Naive thymus-derived CD8-positive, alpha-beta T cell (primary cell): Measurements from ENCODE around the gene OLAH. TPM values are rescaled to one million over a fixed set of nuclear protein-coding genes. Genes with fewer than 3 reads are reported as not detected.
"Not testable (repeated sequence)": the region's sequence is repeated elsewhere in the genome, so short reads cannot be mapped to it uniquely, and the experiment has no call there.

ENCODE experiments used
- ATAC-seq, 2 donors: fragments of 150-1000 bp; cut with Tn5 transposase in 1 of 2; sonication (Bioruptor Pico), chemical (Tn5 transposase) in 1 of 2; 1 replicate in 1 of 2; 2 replicates in 1 of 2; pipeline ENCODE4 v1.10.0; 2021; ENCODE audit warnings: mild to moderate bottlenecking in 2 of 2, moderate library complexity in 2 of 2
- POLR2A ChIA-PET: fragments of 350-600 bp; sonication (Branson Sonifier 250); formaldehyde crosslinking; loops from one replicate; lab custom pipeline; 2021; ENCODE audit warnings: antibody characterized with exemption; lab: Charles Lee
- DNase-seq, 10 donors: peaks; one replicate each; pipeline versions ENCODE4 v3.0.0 to v3.0.0-alpha.2; 2020 to 2022
- H3K27ac Mint-ChIP-seq, 10 donors: one replicate each; pipeline ENCODE4 v1.8.0; 2020 to 2022; ENCODE audit warnings: mild to moderate bottlenecking in 10 of 10, mixed read lengths in 10 of 10, moderate library complexity in 4 of 10, inconsistent platforms in 1 of 10
- H3K27me3 Mint-ChIP-seq, 5 donors: one replicate each; pipeline ENCODE4 v1.8.0; 2021 to 2022; ENCODE audit warnings: mixed read lengths in 5 of 5
- H3K36me3 Mint-ChIP-seq, 3 donors: one replicate each; pipeline ENCODE4 v1.8.0; 2020 to 2022; ENCODE audit warnings: mixed read lengths in 3 of 3, mild to moderate bottlenecking in 2 of 3, inconsistent platforms in 1 of 3
- H3K4me1 Mint-ChIP-seq, 4 donors: one replicate each; pipeline ENCODE4 v1.8.0; 2021 to 2022; ENCODE audit warnings: mixed read lengths in 4 of 4
- H3K4me3 Mint-ChIP-seq, 10 donors: one replicate each; pipeline ENCODE4 v1.8.0; 2020 to 2022; ENCODE audit warnings: mild to moderate bottlenecking in 10 of 10, mixed read lengths in 10 of 10, moderate library complexity in 6 of 10, inconsistent platforms in 1 of 10
- H3K9me3 Mint-ChIP-seq, 9 donors: one replicate each; pipeline ENCODE4 v1.8.0; 2020 to 2022; ENCODE audit warnings: mixed read lengths in 9 of 9, mild to moderate bottlenecking in 3 of 9, inconsistent platforms in 1 of 9, moderate library complexity in 1 of 9
- polyA plus RNA-seq, 3 donors: library from polyadenylated mRNA; unstranded; fragments of 300-500 nt; fragmentation: Illumina TruSeq; gene quantifications; one replicate each; pipeline ENCODE4 v1.2.3, GENCODE V29; 2021
- total RNA-seq, 8 experiments: library from RNA in 2 of 8; stranded (reverse) in 2 of 8; gene quantifications; one replicate each; pipeline ENCODE4 v1.2.3 and lab custom pipeline; 2021 to 2026

OLAH gene
- total RNA-seq (not detected), polyA plus RNA-seq (not detected), total RNA-seq (lab: John Stamatoyannopoulos, UW) (0 to 0.06 (median 0) reads per million in 6 experiments)

DNA sequence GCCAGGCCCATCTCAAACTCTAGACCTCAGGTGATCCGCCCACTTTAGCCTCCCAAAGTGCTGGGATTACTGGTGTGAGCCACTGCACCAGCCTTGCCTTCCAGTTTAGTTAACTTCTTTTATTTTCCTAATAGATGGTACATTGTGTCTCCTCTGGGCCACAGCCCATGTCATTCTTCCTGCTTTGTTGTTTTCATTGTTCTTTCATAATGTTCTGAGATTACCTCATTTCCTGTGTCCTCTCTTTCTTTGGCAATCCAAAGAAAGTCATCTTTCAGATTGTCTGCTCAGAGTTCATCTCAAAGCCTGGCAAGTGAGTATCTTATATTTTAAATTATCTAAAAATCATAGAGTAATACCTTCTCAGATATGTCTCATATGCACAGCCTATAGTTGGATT lies at the start of gene OLAH:
Gene OLAH, plus strand, starts transcription at position 270 of the 400 bp plus-strand sequence. CDS start 3,346 bp downstream, outside the sequence.
- Mint-ChIP-seq H3K27me3 (no peaks in the 10 kb centered on the region), H3K4me1 (peaks cover 2 to 7% (median 2%) of the 10 kb centered on the region in 4 donors), H3K4me3 (no peak within 1 kb of the TSS), H3K27ac (peak within 1 kb of the TSS in 2 of 10 donors; percentile 3 to 51), H3K36me3 (peaks cover 0 to 5% (median 0%) of the 10 kb centered on the region in 3 donors), H3K9me3 (peaks cover 0 to 10% (median 0%) of the 10 kb centered on the region in 9 donors)
- DNase-seq (peak in 2 of 10 donors; percentile 3 to 6), ATAC-seq (peak in 1 of 2 donors; percentile 51)
- POLR2A ChIA-PET = no interaction called here

DNA sequence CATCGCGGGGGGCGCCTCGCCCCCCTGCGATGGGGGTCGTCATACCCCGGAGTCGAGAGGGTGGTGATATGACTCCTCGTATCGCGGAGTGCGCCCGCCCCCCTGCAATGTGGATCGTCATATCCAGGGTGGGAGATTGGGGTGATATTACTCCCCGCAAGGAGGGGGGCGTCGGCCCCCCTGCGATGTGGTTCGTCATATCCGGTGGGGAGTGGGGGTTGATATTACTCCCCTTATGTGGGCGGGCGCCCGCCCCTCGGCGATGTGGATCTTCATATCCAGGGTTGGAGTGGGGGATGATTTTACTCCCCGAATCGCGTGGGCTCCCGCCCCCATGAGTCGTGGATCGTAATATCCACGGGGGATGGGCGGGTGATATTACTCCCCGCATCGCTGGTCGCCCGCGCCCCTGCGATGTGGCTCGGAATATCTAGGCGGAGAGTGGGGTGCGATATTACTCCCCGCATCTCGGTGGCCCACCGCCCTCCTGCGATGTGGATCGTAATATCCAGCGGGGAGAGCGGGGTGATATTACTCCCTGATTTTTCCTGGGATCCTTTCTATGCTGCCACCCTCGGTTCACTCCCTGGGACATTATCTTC lies 47.7 kb upstream of the OLAH start:
- Mint-ChIP-seq H3K9me3 (peaks cover 0 to 9% (median 0%) of the 10 kb centered on the region in 9 donors), H3K27ac (no peak overlapping the region), H3K36me3 (no peaks in the 10 kb centered on the region), H3K4me1 (peaks cover 0 to 4% (median 0%) of the 10 kb centered on the region in 4 donors), H3K4me3 (peak overlapping the region in 3 of 10 donors; percentile 36 to 51 (median 43)), H3K27me3 (peaks cover 0 to 5% (median 4%) of the 10 kb centered on the region in 5 donors)
- no peak for DNase-seq
- no peak for ATAC-seq
- POLR2A ChIA-PET = no interaction called here

DNA sequence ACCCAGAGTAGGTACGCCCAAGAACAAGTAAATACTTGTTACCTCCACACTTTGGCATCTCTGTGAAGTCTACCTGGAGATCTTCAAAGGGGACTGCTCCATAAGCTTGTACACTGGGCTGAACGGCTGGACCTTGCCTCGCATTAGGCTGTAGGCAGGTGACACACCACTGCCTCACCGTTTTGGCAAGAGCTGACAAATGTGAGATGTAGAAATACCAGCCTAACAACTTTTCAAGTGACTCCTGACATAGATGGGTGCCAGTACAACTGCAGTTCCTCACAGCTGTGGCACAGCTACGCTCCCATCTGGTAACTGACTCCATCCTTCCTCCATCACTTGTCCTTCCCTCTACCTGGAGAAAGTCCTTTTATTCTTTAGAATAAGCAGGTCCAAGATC lies 30.2 kb upstream of the OLAH start:
- H3K27me3 Mint-ChIP-seq, H3K36me3 Mint-ChIP-seq, DNase-seq, ATAC-seq, H3K27ac Mint-ChIP-seq, H3K9me3 Mint-ChIP-seq, H3K4me3 Mint-ChIP-seq, POLR2A ChIA-PET, H3K4me1 Mint-ChIP-seq: not testable (repeated sequence)

DNA sequence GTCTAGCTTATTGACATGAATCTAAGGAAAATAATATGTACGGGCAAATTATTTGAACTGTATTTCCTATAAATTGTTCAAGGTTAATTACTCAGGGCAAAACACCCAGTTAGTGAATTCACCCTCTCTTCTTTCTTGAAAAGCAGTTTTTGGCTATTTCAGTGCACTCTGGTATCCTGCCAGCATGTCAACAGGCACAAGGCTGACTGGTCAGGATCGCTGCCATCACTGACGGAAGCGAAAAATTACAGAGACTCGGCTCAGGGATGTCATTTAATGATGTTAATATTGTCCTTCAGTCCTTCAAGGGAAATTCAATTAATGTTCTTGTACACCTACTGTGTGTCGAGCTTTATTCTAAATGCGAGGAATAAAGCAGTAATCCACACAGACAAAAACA lies 28.3 kb upstream of the OLAH start:
- POLR2A ChIA-PET = no interaction called here
- ATAC-seq (no peak), DNase-seq (no peak)
- Mint-ChIP-seq H3K27ac (no peak overlapping the region), H3K36me3 (no peaks in the 10 kb centered on the region), H3K4me3 (no peak overlapping the region), H3K27me3 (peaks cover 0 to 9% (median 4%) of the 10 kb centered on the region in 5 donors), H3K4me1 (no peaks in the 10 kb centered on the region), H3K9me3 (no peaks in the 10 kb centered on the region)

DNA sequence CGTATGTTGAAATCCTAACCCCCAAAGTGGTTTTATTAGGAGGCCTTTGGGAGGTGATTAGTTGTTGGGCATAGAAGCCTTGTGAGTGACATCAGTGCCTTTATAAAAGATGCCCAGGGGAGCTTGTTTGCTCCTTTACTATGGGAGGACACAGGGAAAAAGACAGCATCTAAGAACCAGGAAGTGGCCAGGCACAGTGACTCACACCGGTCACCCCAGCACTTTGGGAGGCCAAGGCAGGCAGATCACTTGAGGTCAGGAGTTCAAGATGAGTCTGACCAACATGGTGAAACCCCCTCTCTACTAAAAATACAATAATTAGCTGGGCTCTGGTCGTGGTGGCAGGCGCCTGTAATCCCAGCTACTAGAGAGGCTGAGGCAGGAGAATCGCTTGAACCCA lies 22.8 kb upstream of the OLAH start:
- H3K4me3 Mint-ChIP-seq, H3K27me3 Mint-ChIP-seq, H3K36me3 Mint-ChIP-seq, POLR2A ChIA-PET, DNase-seq, H3K9me3 Mint-ChIP-seq, ATAC-seq, H3K4me1 Mint-ChIP-seq, H3K27ac Mint-ChIP-seq: not testable (repeated sequence)

DNA sequence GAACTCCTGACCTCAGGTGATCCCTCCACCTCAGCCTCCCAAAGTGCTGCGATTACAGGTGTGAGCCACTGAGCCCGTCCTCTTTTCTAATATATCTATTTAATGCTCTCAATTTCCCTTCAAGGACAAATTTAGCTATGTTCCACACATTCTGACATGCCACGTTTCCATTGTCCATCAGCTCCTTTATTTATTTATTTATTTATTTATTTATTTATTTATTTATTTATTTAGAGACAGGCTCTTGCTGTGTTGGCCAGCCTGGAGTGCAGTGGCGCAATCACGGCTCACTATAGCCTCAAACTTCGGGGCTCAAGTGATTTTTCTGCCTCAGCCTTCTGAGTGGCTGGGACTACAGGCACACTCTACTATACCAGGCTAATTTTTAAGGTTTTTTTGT lies 20.7 kb upstream of the OLAH start:
- DNase-seq, H3K36me3 Mint-ChIP-seq, H3K4me1 Mint-ChIP-seq, H3K27me3 Mint-ChIP-seq, POLR2A ChIA-PET, H3K9me3 Mint-ChIP-seq, H3K27ac Mint-ChIP-seq, ATAC-seq, H3K4me3 Mint-ChIP-seq: not testable (repeated sequence)

DNA sequence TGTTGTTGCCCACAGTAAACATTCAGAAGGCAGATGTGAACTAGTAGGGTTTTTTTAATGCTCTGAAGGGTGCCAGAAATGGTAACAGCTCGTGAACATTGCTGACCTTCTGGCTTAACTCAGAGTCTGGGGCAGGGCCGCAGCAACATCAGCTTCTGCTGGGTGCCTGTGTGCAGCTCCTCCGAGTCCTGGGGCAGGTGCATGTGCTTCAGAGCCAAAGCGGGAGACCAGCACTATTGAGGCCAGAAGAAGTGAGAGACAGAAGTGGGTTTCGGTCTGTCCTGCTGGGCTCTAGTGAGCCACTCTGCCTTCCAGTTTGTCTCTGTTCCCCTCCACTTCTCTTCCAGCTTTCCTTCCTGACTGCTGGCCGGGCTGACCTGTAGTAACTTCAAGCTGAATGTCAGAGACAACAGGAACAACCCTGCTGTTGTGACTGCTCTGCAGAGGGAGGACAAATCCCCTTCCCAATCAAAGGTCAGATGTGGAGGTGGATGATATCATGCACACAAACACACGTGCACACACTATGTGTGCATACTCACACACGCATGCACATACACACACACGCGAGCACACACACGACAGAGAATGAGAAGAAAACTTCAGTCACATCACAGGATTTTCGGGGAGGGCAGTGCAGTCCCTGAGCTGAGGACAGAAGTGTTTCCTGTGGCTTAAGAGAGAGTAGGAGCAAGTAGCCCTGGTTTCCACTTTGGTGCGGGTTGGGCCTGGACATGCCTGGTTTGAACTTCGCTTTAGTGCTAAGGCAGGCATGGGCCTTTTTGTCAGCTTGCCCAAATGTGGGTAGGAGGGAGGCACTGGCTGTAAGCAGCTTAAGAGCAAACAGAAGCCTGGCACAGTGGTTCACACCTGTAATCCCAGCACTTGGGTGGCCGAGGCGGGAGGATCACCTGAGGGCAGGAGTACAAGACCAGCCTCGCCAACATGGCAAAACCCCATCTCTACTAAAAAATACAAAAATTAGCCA lies 19.4 kb upstream of the OLAH start:
- H3K4me3 Mint-ChIP-seq, POLR2A ChIA-PET: not testable (repeated sequence)

DNA sequence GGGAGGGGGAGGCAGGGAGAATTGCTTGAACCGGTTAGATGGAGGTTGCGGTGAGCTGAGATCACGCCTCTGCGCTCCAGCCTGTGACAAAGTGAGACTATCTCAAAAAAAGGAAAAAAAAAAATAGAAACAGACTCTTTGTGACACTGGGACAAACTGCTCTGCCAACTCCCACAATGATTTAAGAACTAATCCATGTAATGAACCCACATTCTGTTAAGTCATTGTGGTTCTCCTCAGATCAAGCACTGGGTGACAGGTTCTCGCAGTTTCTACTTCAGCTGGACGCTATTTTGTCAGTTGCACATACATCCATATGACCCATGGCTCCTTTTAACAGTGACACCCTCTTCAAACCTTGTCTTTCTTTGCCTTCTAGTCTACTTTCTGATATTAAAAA lies 18.7 kb upstream of the OLAH start:
- H3K9me3 Mint-ChIP-seq, H3K36me3 Mint-ChIP-seq, POLR2A ChIA-PET, DNase-seq, H3K4me1 Mint-ChIP-seq, H3K27ac Mint-ChIP-seq, H3K4me3 Mint-ChIP-seq, ATAC-seq, H3K27me3 Mint-ChIP-seq: not testable (repeated sequence)

More for the DNA sequence above, 19.4 kb upstream of the OLAH start:
- not testable (repeated sequence) for ATAC-seq, H3K27me3 Mint-ChIP-seq, H3K36me3 Mint-ChIP-seq, H3K4me1 Mint-ChIP-seq, H3K9me3 Mint-ChIP-seq, DNase-seq
- peak overlapping the region in 2 of 10 donors; percentile 24 to 27 for H3K27ac Mint-ChIP-seq

DNA sequence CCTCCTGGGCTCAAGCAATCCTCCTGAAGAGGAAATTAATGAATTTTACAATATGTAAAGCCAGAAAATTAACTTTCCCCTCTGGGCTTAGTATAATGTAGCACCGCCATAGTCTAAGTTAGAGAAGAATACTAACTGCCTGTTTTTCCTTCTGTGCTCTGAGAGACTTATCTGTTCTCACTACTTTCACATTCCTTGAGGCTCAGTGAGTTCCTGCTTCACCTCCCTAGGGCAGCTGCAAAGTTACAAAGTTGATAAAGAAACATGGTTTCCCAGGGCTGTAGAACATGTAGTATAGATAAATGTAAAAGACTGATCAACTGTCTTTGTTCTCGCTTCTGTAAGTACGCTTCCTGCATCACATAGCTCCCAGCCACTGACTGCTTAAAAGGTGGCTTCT lies 16.0 kb upstream of the OLAH start:
- no peak for ATAC-seq
- Mint-ChIP-seq H3K4me3 (no peak overlapping the region), H3K4me1 (peaks cover 0 to 9% (median 1%) of the 10 kb centered on the region in 4 donors), H3K9me3 (peaks cover 0 to 2% (median 0%) of the 10 kb centered on the region in 9 donors), H3K27ac (peak overlapping the region in 1 of 10 donors; percentile 41), H3K27me3 (no peaks in the 10 kb centered on the region), H3K36me3 (peaks cover 0 to 4% (median 0%) of the 10 kb centered on the region in 3 donors)
- POLR2A ChIA-PET = no interaction called here
- DNase-seq = no peak

DNA sequence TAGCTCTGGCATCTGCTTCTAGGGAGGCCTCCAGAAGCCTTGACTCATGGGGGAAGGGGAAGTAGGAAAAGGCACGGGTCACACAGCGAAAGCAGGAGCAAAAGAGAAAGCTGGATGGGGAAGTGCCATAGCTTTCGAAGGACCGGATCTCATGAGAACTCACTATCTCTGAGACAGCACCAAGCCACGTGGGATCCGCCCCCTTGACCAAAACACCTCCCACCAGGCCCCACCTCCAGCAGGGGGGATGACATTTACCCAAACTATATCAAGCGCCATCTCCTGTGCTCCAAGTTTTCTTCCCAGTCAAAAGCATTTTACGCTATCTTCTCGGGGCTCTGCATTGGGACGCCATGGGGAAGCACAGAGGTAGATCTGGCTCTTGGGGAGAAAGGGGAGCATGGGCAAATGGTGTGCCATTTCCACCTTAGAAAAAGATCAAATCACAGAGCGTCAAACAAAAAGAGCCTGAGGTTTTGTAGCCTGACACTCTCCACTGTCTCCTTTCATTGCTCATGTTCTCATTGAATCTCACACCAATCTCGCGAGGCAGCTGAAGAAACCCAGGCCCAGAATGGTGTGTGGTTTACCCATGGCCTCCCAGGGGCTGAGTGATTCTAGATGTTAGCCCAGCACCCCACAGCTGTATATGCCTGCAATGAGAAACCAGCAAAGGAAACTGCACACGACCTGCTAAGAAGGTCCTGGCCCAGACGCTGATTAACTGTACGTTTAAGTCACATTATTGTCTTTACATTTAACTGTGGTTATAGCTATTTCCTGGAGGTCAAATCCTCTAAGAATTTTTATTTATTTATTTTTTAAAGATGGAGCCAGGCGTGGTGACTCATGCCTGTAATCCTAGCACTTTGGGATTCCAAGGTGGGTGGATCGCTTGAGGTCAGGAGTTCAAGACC lies 8.1 kb upstream of the OLAH start:
- Mint-ChIP-seq H3K27me3 (no peaks in the 10 kb centered on the region), H3K4me3 (peak overlapping the region in 5 of 10 donors; percentile 5 to 64 (median 49)), H3K9me3 (peaks cover 0 to 4% (median 0%) of the 10 kb centered on the region in 9 donors), H3K27ac (peak overlapping the region in 1 of 10 donors; percentile 61), H3K4me1 (peaks cover 7 to 9% (median 8%) of the 10 kb centered on the region in 4 donors), H3K36me3 (no peaks in the 10 kb centered on the region)
- POLR2A ChIA-PET = no interaction called here
- DNase-seq = peak in 1 of 10 donors; percentile 1
- ATAC-seq = peak in 1 of 2 donors; percentile 51

DNA sequence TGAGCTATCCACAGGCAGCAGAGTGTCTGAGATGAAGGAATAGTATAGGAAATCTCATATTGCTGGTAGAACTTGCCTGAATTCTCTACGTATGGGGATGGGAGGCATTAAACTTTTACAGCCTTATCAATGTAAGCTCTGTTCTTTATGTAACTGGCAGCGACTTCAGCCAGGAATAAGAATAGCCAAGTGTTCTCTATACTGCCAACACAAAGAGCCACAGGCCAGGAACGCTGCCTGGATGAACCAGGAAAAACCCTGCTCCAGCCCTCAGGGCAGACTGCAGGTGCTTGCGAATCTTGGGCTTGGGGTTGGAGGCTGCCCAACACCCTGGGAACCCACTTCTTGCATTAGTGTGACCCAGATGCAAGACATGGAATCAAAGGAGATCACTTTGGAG lies 6.1 kb upstream of the OLAH start:
- ATAC-seq = no peak

DNA sequence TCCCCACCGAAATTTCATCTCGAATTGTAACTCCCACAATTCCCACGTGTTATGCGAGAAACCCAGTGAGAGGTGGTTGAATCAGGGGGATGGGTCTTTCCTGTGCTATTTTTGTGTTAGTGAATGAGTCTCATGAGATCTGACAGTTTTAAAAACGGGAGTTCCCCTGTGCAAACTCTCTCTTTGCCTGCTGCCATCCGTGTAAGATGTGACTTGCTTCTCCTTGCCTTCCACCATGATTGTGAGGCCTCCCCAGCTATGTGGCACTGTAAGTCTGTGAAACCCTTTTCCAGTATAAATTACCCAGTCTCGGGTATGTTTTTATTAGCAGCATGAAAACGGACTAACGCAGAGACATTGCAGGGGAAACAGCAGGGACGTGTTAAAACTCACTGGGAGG lies 5.3 kb upstream of the OLAH start:
- H3K9me3 Mint-ChIP-seq = peaks cover 0 to 4% (median 0%) of the 10 kb centered on the region in 9 donors
- DNase-seq (no peak), ATAC-seq (no peak)
- no peaks in the 10 kb centered on the region for H3K27me3 Mint-ChIP-seq
- peaks cover 6 to 10% (median 8%) of the 10 kb centered on the region in 4 donors for H3K4me1 Mint-ChIP-seq
- H3K27ac Mint-ChIP-seq = no peak overlapping the region
- H3K36me3 Mint-ChIP-seq = peaks cover 0 to under 1% (median 0%) of the 10 kb centered on the region in 3 donors
- POLR2A ChIA-PET = no interaction called here
- H3K4me3 Mint-ChIP-seq = no peak overlapping the region

More for the DNA sequence above, 6.1 kb upstream of the OLAH start:
- Mint-ChIP-seq H3K27ac (no peak overlapping the region), H3K27me3 (no peaks in the 10 kb centered on the region), H3K4me3 (no peak overlapping the region), H3K36me3 (no peaks in the 10 kb centered on the region), H3K9me3 (peaks cover 0 to 4% (median 0%) of the 10 kb centered on the region in 9 donors), H3K4me1 (peaks cover 7 to 9% (median 8%) of the 10 kb centered on the region in 4 donors)
- DNase-seq = no peak
- POLR2A ChIA-PET = no interaction called here
